Nephron (organoid): ENCODE results near the gene LYSET.
"Not testable (repeated sequence)": the region's sequence is repeated elsewhere in the genome, so short reads cannot be mapped to it uniquely, and the experiment has no call there.

ENCODE experiments used
- H3K27ac Mint-ChIP-seq, 3 experiments: 2 replicates each; pipeline ENCODE4 v1.8.0; 2020; ENCODE audit warnings: mixed read lengths in 3 of 3, mild to moderate bottlenecking in 2 of 3, moderate library complexity in 1 of 3
- H3K27me3 Mint-ChIP-seq: 2 replicates; pipeline ENCODE4 v1.8.0; 2021; ENCODE audit warnings: low read depth, mild to moderate bottlenecking, moderate library complexity, mixed read lengths
- H3K36me3 Mint-ChIP-seq: 2 replicates; pipeline ENCODE4 v1.8.0; 2020; ENCODE audit warnings: low read depth, mixed read lengths
- H3K4me1 Mint-ChIP-seq: 2 replicates; pipeline ENCODE4 v1.8.0; 2020; ENCODE audit warnings: mixed read lengths
- H3K4me3 Mint-ChIP-seq, 3 experiments: 2 replicates each; pipeline ENCODE4 v1.8.0; 2020; ENCODE audit warnings: mild to moderate bottlenecking in 3 of 3, mixed read lengths in 3 of 3, moderate library complexity in 2 of 3
- H3K9me3 Mint-ChIP-seq: 2 replicates; pipeline ENCODE4 v1.8.0; 2020; ENCODE audit warnings: mixed read lengths
- TF ChIP-seq, protein P1 (sequence below), 3 experiments: fragments of 200-600 bp; sonication (generic); IDR thresholded peaks; one replicate each; pipeline ENCODE4 v1.5.0; 2021; ENCODE audit warnings: antibody characterized with exemption in 3 of 3; ENCODE audit not compliant: unreplicated experiment in 3 of 3

LYSET gene, protein sequence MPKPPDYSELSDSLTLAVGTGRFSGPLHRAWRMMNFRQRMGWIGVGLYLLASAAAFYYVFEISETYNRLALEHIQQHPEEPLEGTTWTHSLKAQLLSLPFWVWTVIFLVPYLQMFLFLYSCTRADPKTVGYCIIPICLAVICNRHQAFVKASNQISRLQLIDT

DNA sequence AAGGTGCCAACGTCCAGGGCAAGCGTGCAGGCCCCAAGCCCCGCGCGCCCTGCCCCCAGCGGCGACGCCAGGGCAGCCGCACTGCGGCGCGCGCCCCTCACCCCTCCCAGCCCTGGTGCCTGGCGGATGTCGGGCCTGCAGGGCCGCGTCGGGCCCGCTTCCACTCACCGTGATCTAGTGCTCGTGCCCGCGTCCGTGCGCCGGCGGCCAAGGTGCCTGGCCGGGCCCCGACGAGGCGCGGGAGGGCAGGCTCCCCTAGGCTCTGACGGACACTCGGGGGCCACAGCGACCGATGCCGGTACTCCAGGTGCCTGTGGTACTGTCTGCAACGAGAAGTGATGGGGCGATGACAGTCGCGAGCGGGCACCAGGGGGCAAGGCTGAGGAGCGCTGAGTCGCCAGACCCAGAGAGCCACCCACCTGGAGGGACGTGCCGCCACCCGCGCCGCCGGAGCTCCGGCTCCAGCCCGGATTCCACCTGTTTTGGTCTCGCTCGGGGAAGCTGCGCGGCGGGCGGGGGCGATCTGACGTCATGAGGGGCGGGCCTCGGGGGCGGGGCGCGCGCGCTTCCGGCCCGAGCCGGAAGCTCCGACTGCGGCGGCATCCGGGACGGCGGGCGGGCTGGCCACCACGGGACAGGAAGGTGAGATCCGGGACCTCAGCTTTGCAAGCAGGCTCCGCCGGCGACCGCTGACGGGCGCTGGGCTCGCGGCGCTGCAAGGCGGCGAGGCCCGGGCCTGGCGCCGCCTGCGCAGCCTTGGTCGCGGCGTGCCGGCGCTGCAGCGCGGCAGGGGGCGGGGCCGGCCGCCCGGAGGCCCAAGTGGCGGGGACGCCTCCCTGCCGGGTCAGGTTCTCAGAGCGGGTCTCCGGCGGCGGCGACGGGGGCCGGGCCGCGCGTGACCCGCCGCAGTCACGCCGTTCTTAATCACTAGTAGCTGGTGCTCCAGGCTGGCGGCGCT, at the start of gene LYSET, which contains the start of gene MOAP1:
Gene LYSET, plus strand, starts transcription at position 927 of the 958 bp plus-strand sequence. CDS start 89 bp downstream, outside the sequence.
Gene MOAP1, minus strand, starts transcription at position 507 of the 958 bp plus-strand sequence. CDS start 655 bp downstream, outside the sequence.
- H3K27me3 Mint-ChIP-seq: no peaks in the 10 kb centered on the region

DNA sequence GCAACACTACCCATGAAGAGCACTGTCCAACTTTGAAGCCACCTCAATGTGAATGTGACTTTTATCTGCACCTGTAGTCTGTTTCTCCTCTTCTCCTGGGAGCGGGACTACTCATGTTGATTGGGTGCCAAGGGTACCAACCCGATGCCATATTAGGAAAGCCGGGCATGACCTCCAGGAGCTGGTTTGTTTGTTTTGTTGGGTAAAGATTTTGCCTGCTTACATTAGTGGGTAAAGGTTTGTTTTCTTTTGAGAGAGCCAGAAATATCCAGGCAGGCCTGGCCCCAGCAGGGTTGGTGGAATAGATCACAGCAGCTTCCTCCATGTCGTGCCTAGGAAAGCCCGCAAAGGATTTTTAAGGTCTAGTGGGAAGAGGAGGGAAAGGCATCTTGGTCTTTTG, 49.7 kb upstream of the LYSET start:
- Mint-ChIP-seq H3K36me3 (no peaks in the 10 kb centered on the region), H3K4me3 (no peak overlapping the region), H3K27me3 (peaks cover 7% of the 10 kb centered on the region), H3K9me3 (no peaks in the 10 kb centered on the region), H3K4me1 (peaks cover 5% of the 10 kb centered on the region), H3K27ac (no peak overlapping the region)
- TF ChIP-seq, protein P1, sequence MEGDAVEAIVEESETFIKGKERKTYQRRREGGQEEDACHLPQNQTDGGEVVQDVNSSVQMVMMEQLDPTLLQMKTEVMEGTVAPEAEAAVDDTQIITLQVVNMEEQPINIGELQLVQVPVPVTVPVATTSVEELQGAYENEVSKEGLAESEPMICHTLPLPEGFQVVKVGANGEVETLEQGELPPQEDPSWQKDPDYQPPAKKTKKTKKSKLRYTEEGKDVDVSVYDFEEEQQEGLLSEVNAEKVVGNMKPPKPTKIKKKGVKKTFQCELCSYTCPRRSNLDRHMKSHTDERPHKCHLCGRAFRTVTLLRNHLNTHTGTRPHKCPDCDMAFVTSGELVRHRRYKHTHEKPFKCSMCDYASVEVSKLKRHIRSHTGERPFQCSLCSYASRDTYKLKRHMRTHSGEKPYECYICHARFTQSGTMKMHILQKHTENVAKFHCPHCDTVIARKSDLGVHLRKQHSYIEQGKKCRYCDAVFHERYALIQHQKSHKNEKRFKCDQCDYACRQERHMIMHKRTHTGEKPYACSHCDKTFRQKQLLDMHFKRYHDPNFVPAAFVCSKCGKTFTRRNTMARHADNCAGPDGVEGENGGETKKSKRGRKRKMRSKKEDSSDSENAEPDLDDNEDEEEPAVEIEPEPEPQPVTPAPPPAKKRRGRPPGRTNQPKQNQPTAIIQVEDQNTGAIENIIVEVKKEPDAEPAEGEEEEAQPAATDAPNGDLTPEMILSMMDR (IDR thresholded peaks at IDR 0.05; ENCODE audit: unreplicated experiment in 3 of 3): no peak

More for the DNA sequence above, at the start of gene LYSET, which contains the start of gene MOAP1:
- H3K36me3 Mint-ChIP-seq: peaks cover 12% of the 10 kb centered on the region
- peak within 1 kb of the TSS; percentile 93 to 99 (median 98) for H3K27ac Mint-ChIP-seq
- TF ChIP-seq, protein P1 (IDR thresholded peaks at IDR 0.05; ENCODE audit: unreplicated experiment in 3 of 3): peak; percentile 24 to 31 (median 29)
- no peaks in the 10 kb centered on the region for H3K9me3 Mint-ChIP-seq
- peak within 1 kb of the TSS; percentile 96 to 99 (median 97) for H3K4me3 Mint-ChIP-seq
- peaks cover 19% of the 10 kb centered on the region for H3K4me1 Mint-ChIP-seq

DNA sequence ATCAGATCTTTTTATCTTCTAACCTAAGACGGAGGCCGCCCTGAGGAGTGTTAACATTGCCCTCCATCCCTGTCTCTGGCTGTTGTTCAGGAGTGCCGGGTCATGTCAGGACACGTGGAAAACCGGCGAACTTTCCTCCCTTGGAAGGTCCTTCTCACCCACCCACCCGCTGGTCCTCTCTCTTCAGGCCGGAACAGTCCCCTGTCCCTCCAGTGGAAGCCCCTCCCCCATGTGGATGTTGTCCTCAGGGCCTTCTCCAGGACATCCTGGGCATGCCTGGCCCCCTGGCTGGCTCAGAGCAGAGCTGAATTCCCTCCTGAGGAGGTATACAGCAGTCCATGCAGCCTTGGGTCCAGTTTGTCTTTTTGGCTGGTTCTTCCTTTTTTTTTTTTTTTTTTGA, 49.1 kb upstream of the LYSET start:
- no peak overlapping the region for H3K4me3 Mint-ChIP-seq
- peaks cover 10% of the 10 kb centered on the region for H3K27me3 Mint-ChIP-seq
- H3K27ac Mint-ChIP-seq: no peak overlapping the region
- H3K9me3 Mint-ChIP-seq: no peaks in the 10 kb centered on the region
- peaks cover 5% of the 10 kb centered on the region for H3K4me1 Mint-ChIP-seq
- TF ChIP-seq, protein P1 (IDR thresholded peaks at IDR 0.05; ENCODE audit: unreplicated experiment in 3 of 3): no peak
- no peaks in the 10 kb centered on the region for H3K36me3 Mint-ChIP-seq

DNA sequence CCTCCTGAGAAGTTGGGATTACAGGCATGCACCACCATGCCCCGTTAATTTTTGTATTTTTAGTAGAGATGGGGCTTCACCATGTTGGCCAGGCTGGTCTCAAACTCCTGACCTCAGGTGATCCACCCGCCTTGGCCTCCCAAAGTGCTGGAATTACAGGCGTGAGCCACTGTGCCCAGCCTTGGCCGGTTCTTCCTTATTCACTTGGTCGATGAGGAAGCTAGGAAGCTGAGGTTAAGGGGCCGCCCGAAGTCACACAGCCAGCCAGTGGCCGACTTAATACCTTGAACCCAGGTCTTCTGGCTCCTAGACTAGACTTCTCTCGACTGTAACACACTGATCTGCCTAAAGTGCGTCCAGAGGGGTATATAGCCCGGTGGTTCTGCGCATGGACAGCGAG, 48.6 kb upstream of the LYSET start:
- not testable (repeated sequence) for H3K36me3 Mint-ChIP-seq, H3K9me3 Mint-ChIP-seq, H3K4me1 Mint-ChIP-seq, H3K27ac Mint-ChIP-seq, H3K4me3 Mint-ChIP-seq
- peaks cover 10% of the 10 kb centered on the region for H3K27me3 Mint-ChIP-seq

DNA sequence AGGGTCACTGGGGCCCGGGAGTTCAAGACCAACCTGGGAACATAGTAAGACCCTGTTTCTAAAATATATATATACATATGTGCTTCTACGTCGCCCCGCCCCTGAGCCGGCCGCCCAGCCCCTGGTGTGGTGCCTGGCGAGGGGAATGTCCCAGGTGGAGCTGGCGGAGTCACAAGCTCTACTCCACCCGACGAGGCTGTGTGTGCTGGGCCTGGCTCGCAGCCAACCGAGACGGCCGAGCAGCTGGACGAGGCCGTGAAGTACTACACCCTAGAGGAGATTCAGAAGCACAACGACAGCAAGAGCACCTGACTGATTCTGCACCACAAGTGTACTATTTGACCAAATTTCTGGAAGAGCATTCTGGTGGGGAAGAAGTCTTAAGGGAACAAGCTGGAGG, 47.3 kb upstream of the LYSET start:
- Mint-ChIP-seq H3K27me3 (peaks cover 10% of the 10 kb centered on the region), H3K27ac (no peak overlapping the region), H3K36me3 (no peaks in the 10 kb centered on the region), H3K9me3 (no peaks in the 10 kb centered on the region), H3K4me3 (no peak overlapping the region), H3K4me1 (peaks cover 5% of the 10 kb centered on the region)
- TF ChIP-seq, protein P1 (IDR thresholded peaks at IDR 0.05; ENCODE audit: unreplicated experiment in 3 of 3): peak in 1 of 3 experiments; percentile 20

DNA sequence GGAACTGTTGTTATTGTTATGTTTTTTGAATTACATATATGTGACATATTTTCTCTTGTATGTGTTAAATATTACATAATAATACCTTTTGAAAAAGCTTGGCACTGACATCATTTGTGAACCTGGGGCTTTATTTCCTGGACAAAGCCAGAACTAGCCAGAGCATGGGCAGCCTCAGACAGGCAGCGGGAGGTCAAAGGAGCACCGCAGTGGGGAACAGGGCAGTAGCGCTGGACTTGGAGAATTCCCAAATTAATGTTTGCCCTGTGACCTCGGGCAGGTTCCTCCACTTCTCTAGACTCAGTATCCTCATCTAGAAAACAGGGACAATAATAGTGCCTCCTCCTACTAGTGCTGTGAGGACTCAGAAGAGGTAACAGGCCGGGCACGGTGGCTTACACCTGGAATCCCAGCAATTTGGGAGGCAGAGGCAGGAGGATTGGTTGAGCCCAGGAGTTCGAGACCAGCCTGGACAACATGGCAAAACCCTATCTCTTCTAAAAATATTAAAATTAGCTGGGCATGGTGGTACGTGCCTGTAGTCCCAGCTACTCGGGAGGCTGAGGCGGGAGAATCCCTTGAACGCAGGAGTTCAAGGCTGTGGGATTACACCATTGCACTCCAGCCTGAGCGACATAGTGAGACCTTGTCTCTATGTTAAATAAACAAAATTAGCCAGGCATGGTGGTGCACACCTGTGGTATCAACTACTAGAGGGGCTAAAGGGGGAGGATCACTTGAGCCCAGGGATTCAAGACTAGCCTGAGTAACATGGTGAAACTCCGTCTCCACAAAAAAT, 42.1 kb upstream of the LYSET start:
- Mint-ChIP-seq H3K27ac (no peak overlapping the region), H3K9me3 (no peaks in the 10 kb centered on the region), H3K36me3 (no peaks in the 10 kb centered on the region), H3K4me3 (no peak overlapping the region), H3K4me1 (peaks cover 2% of the 10 kb centered on the region), H3K27me3 (peaks cover 12% of the 10 kb centered on the region)
- TF ChIP-seq, protein P1 (IDR thresholded peaks at IDR 0.05; ENCODE audit: unreplicated experiment in 3 of 3): no peak
